NT2/D1 (cell line): Measurements from ENCODE around the gene EIF4E2.
A peak's percentile ranks its signal among the peaks of the same experiment; 100 is the strongest.

Experiments used
- DNase-seq: peaks from one replicate; pipeline ENCODE4 v3.0.0-alpha.2; 2011; ENCODE audit warnings: low read depth, low spot score
- H3K27me3 ChIP-seq: 2 replicates; pipeline ENCODE4 v1.6.0; 2011; ENCODE audit warnings: mild to moderate bottlenecking; ENCODE audit not compliant: insufficient read length, insufficient read depth
- H3K36me3 ChIP-seq: 2 replicates; pipeline ENCODE4 v1.6.1; 2011; ENCODE audit warnings: mild to moderate bottlenecking, low read length, mixed read lengths; ENCODE audit not compliant: insufficient read depth, insufficient read length
- H3K4me1 ChIP-seq: 2 replicates; pipeline ENCODE4 v1.5.1; 2011; ENCODE audit not compliant: insufficient read depth, insufficient read length
- H3K4me3 ChIP-seq: 2 replicates; pipeline ENCODE4 v1.5.1; 2011; ENCODE audit warnings: low read depth; ENCODE audit not compliant: insufficient read length
- H3K9ac ChIP-seq: 2 replicates; pipeline ENCODE4 v1.6.0; 2011; ENCODE audit warnings: low read depth; ENCODE audit not compliant: insufficient read length
- H3K9me3 ChIP-seq: 2 replicates; pipeline ENCODE4 v1.5.1; 2011; ENCODE audit warnings: mild to moderate bottlenecking, low read length; ENCODE audit not compliant: insufficient read depth
- SUZ12 ChIP-seq: IDR thresholded peaks from 2 replicates; pipeline ENCODE4 v1.6.1; 2011; ENCODE audit not compliant: insufficient read length, insufficient read depth; ENCODE audit errors: extremely low read depth
- YY1 ChIP-seq: IDR thresholded peaks from 2 replicates; pipeline ENCODE4 v1.6.1; 2011; ENCODE audit not compliant: insufficient read length, insufficient read depth
- ZNF274 ChIP-seq: IDR thresholded peaks from 2 replicates; pipeline ENCODE4 v1.6.1; 2011; ENCODE audit warnings: mild to moderate bottlenecking, low read depth, low read length

Gene EIF4E2

DNA sequence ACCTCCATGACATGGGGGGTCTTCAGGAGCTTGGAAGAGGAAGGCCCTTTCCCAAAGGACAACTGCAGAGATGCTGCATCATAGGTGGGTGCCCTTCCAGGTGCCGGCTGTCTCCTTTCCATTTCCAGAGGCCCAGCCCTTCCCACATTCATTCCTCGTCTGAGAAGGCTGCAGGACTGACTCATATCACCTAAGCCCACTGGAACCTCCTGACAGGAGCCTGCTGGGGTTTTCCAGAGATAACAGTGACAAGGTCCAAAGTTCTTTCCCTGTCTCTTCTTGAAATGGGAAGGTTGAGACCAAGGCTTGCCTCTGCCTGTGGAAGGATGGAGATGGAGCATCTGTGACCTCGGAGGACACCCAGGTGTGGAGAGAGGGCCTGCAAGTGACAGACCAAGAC, 33.9 kb upstream of the EIF4E2 start:
- no peaks in the 10 kb centered on the region for H3K36me3 ChIP-seq
- H3K9me3 ChIP-seq: no peaks in the 10 kb centered on the region
- no peak for DNase-seq
- TF ChIP-seq SUZ12 (no peak), YY1 (no peak), ZNF274 (no peak)
- H3K4me3 ChIP-seq: no peak overlapping the region
- peaks cover 19% of the 10 kb centered on the region for H3K27me3 ChIP-seq
- no peak overlapping the region for H3K9ac ChIP-seq
- H3K4me1 ChIP-seq: peaks cover 24% of the 10 kb centered on the region

GRCh38 chr2:232518844-232519243, 31.6 kb upstream of the EIF4E2 start:
- Histone ChIP-seq H3K27me3 (peaks cover 41% of the 10 kb centered on the region), H3K4me1 (peaks cover 21% of the 10 kb centered on the region), H3K36me3 (no peaks in the 10 kb centered on the region), H3K9ac (no peak overlapping the region), H3K4me3 (no peak overlapping the region), H3K9me3 (no peaks in the 10 kb centered on the region)
- TF ChIP-seq ZNF274 (no peak), YY1 (no peak), SUZ12 (no peak)
- no peak for DNase-seq

DNA sequence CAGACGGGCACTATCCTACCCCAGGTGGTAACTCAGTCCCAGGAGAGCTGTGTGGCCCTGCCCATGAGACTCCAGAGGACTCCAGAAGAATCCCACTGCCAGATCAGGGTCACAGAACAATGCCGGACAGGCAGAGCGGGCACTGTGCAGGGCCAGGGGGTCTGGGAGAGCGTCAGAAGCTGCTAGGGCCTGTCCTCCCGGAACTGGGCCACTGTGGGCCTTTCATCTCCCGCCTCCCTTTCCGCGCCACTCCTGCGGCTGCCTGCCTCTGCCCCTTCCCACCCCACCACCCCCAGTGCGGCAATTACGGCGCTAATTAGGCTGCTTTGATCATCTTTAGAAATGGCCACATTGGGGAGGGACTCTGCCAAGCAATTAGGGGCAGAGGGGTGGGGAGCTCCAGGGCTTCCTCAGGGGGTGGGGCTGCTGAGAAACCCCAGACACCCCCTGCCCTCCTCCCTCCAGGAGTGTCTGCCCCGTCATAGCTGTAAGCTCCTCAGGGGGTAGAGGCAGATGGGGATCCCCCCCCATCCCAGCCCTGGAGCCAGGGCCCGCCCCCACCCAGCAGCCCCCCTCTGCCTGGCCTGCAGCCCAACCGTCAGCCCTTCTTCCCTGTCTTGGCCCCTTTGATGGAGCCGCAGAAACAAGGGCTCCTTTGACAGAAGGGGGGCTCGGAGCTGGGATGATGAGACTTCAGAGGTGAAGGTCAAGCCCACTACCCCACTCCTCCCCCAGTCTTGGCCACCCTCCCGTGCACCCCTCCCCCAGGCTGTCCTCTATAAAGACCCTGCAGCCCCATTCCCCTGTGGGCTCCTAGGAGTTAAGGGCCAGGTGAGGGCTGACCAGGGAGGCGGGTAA, 30.7 kb upstream of the EIF4E2 start, which contains the start of gene PRSS56:
Gene PRSS56 (plus strand): TSS at position 808 of the 858 bp plus-strand sequence. CDS start 211 bp downstream, outside the sequence.
- H3K9ac ChIP-seq: peak within 1 kb of the TSS; percentile 18
- H3K4me1 ChIP-seq: peaks cover 24% of the 10 kb centered on the region
- DNase-seq: no peak
- H3K9me3 ChIP-seq: no peaks in the 10 kb centered on the region
- no peak within 1 kb of the TSS for H3K4me3 ChIP-seq
- H3K36me3 ChIP-seq: no peaks in the 10 kb centered on the region
- TF ChIP-seq SUZ12: no peak
- TF ChIP-seq ZNF274: no peak
- TF ChIP-seq YY1: no peak
- H3K27me3 ChIP-seq: peaks cover 51% of the 10 kb centered on the region

DNA sequence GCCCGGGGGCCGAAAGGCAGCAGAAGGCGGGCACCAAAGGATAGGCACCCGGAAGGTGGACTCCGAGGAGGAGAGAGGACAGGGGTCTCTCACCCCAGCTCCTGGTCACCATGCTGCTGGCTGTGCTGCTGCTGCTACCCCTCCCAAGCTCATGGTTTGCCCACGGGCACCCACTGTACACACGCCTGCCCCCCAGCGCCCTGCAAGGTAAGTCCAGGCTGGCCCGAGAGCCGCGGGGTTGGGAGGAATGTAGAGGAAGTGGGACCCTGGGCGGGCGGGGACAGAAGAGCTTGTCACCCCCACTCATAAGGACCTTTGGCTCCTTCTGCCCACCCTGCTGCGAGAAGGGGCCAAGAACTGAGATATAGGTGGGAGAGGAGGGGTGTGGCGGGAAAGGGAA, 30.0 kb upstream of the EIF4E2 start:
- no peak overlapping the region for H3K9ac ChIP-seq
- DNase-seq: no peak
- H3K9me3 ChIP-seq: no peaks in the 10 kb centered on the region
- H3K4me1 ChIP-seq: peaks cover 22% of the 10 kb centered on the region
- peaks cover 56% of the 10 kb centered on the region for H3K27me3 ChIP-seq
- no peak for TF ChIP-seq ZNF274
- no peak for TF ChIP-seq SUZ12
- no peak for TF ChIP-seq YY1
- H3K4me3 ChIP-seq: no peak overlapping the region
- H3K36me3 ChIP-seq: no peaks in the 10 kb centered on the region

DNA sequence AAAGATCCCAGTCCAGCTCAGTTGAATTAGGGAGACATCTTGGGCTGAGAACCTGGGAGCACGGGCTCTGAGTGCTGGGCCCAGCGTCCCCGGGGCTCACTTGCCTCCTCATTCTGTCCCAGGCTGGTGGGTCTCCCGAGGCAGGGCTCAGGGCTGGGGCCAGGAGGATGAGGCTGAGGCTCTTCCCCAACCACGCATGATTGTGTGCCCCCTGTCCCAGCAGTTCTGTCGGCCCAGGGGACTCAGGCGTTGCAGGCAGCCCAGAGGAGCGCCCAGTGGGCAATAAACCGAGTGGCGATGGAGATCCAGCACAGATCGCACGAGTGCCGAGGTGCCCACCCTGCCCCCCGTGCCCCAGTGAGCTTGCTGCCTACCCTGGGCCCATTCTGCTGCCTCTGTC, 29.4 kb upstream of the EIF4E2 start:
- peak overlapping the region; percentile 32 for H3K9ac ChIP-seq
- no peak for DNase-seq
- peaks cover 58% of the 10 kb centered on the region for H3K27me3 ChIP-seq
- H3K4me3 ChIP-seq: no peak overlapping the region
- H3K4me1 ChIP-seq: peaks cover 23% of the 10 kb centered on the region
- H3K36me3 ChIP-seq: no peaks in the 10 kb centered on the region
- no peak for TF ChIP-seq ZNF274
- no peaks in the 10 kb centered on the region for H3K9me3 ChIP-seq

- H3K9me3 ChIP-seq: no peaks in the 10 kb centered on the region
- H3K27me3 ChIP-seq: peaks cover 58% of the 10 kb centered on the region
- TF ChIP-seq SUZ12 (peak; percentile 18), ZNF274 (no peak), YY1 (no peak)
- H3K9ac ChIP-seq: no peak overlapping the region
- DNase-seq: no peak
- peaks cover 24% of the 10 kb centered on the region for H3K4me1 ChIP-seq
- no peaks in the 10 kb centered on the region for H3K36me3 ChIP-seq
- peak overlapping the region; percentile 11 for H3K4me3 ChIP-seq
Observed at GRCh38 chr2:232521959-232522622, 28.4 kb upstream of the EIF4E2 start.

DNA sequence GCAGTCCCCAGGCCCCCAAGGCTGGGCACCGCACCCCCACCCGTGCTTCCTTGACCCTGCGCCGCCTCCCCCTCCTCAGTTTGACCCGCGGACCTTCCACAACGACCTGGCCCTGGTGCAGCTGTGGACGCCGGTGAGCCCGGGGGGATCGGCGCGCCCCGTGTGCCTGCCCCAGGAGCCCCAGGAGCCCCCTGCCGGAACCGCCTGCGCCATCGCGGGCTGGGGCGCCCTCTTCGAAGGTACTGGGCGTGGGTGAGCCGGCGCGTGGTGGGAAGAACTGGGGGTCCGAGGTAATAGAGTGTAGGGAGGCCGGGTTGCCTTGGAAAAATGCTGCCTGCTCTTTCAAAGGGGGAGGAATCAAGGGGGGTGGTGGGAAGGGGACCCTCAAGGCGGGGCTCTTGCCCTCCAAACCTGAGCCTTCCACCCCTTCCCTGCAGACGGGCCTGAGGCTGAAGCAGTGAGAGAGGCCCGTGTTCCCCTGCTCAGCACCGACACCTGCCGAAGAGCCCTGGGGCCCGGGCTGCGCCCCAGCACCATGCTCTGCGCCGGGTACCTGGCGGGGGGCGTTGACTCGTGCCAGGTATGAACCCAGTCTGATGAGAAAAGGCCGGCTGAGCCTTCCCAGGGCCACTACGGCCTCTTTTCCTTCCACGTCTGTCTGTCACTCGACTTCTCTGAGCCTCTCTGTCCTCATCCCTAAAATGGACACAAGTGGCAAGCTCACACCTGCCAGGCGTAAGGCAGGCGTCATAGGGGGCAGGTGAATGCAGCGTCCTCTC, 27.7 kb upstream of the EIF4E2 start:
- no peak for DNase-seq
- Histone ChIP-seq H3K36me3 (no peaks in the 10 kb centered on the region), H3K4me3 (no peak overlapping the region), H3K27me3 (peaks cover 54% of the 10 kb centered on the region), H3K9ac (no peak overlapping the region), H3K9me3 (no peaks in the 10 kb centered on the region), H3K4me1 (peaks cover 24% of the 10 kb centered on the region)
- peak; percentile 59 for TF ChIP-seq SUZ12
- TF ChIP-seq ZNF274: no peak
